Activated naive CD8-positive, alpha-beta T cell (primary cell): ENCODE data around the gene MSH3.

Source experiments
- H3K27ac Mint-ChIP-seq: one replicate; pipeline ENCODE4 v1.8.0; 2021; ENCODE audit warnings: mixed read lengths
- H3K27me3 Mint-ChIP-seq: one replicate; pipeline ENCODE4 v1.8.0; 2021; ENCODE audit warnings: mixed read lengths
- H3K36me3 Mint-ChIP-seq: one replicate; pipeline ENCODE4 v1.8.0; 2021; ENCODE audit warnings: mixed read lengths
- H3K4me1 Mint-ChIP-seq: one replicate; pipeline ENCODE4 v1.8.0; 2021; ENCODE audit warnings: low read depth, mixed read lengths
- H3K4me3 Mint-ChIP-seq: one replicate; pipeline ENCODE4 v1.8.0; 2021; ENCODE audit warnings: mild to moderate bottlenecking, mixed read lengths
- H3K9me3 Mint-ChIP-seq: one replicate; pipeline ENCODE4 v1.8.0; 2021; ENCODE audit warnings: low read depth, mixed read lengths

The MSH3 gene

GRCh38 chr5:80676706-80677105 is 22.3 kb downstream of the MSH3 start:
- Mint-ChIP-seq H3K4me3 (no peak overlapping the region), H3K36me3 (peaks cover 19% of the 10 kb centered on the region), H3K27me3 (no peaks in the 10 kb centered on the region), H3K27ac (no peak overlapping the region), H3K4me1 (no peaks in the 10 kb centered on the region), H3K9me3 (no peaks in the 10 kb centered on the region)

GRCh38 chr5:80686757-80687156 is 32.3 kb downstream of the MSH3 start:
- Mint-ChIP-seq H3K27ac (no peak overlapping the region), H3K27me3 (no peaks in the 10 kb centered on the region), H3K4me1 (peaks cover 10% of the 10 kb centered on the region), H3K4me3 (no peak overlapping the region), H3K36me3 (peaks cover 7% of the 10 kb centered on the region), H3K9me3 (no peaks in the 10 kb centered on the region)

- peaks cover 10% of the 10 kb centered on the region for H3K4me1 Mint-ChIP-seq
- H3K36me3 Mint-ChIP-seq: peaks cover 4% of the 10 kb centered on the region
- H3K4me3 Mint-ChIP-seq: no peak overlapping the region
- no peaks in the 10 kb centered on the region for H3K27me3 Mint-ChIP-seq
- H3K9me3 Mint-ChIP-seq: no peaks in the 10 kb centered on the region
- peak overlapping the region; percentile 29 for H3K27ac Mint-ChIP-seq
Measured at GRCh38 chr5:80688648-80689420, 34.4 kb downstream of the MSH3 start.

- H3K36me3 Mint-ChIP-seq: peaks cover 6% of the 10 kb centered on the region
- no peak overlapping the region for H3K27ac Mint-ChIP-seq
- H3K27me3 Mint-ChIP-seq: no peaks in the 10 kb centered on the region
- H3K4me1 Mint-ChIP-seq: peaks cover 12% of the 10 kb centered on the region
- no peaks in the 10 kb centered on the region for H3K9me3 Mint-ChIP-seq
- H3K4me3 Mint-ChIP-seq: no peak overlapping the region
Measured at GRCh38 chr5:80689627-80690026, 35.2 kb downstream of the MSH3 start.

- no peaks in the 10 kb centered on the region for H3K27me3 Mint-ChIP-seq
- H3K4me3 Mint-ChIP-seq: no peak overlapping the region
- peaks cover 10% of the 10 kb centered on the region for H3K4me1 Mint-ChIP-seq
- no peak overlapping the region for H3K27ac Mint-ChIP-seq
- H3K36me3 Mint-ChIP-seq: peaks cover 14% of the 10 kb centered on the region
- no peaks in the 10 kb centered on the region for H3K9me3 Mint-ChIP-seq
Measured at GRCh38 chr5:80695666-80696065, 41.2 kb downstream of the MSH3 start.

GRCh38 chr5:80696450-80696849 is 42.0 kb downstream of the MSH3 start:
- H3K9me3 Mint-ChIP-seq: no peaks in the 10 kb centered on the region
- peaks cover 11% of the 10 kb centered on the region for H3K4me1 Mint-ChIP-seq
- H3K27me3 Mint-ChIP-seq: no peaks in the 10 kb centered on the region
- H3K4me3 Mint-ChIP-seq: no peak overlapping the region
- no peak overlapping the region for H3K27ac Mint-ChIP-seq
- peaks cover 15% of the 10 kb centered on the region for H3K36me3 Mint-ChIP-seq

- H3K27me3 Mint-ChIP-seq: no peaks in the 10 kb centered on the region
- no peak overlapping the region for H3K27ac Mint-ChIP-seq
- no peak overlapping the region for H3K4me3 Mint-ChIP-seq
Measured at GRCh38 chr5:80697100-80697499, 42.6 kb downstream of the MSH3 start.

GRCh38 chr5:80698369-80698768 is 43.9 kb downstream of the MSH3 start:
- H3K27ac Mint-ChIP-seq: no peak overlapping the region
- H3K36me3 Mint-ChIP-seq: peaks cover 20% of the 10 kb centered on the region
- H3K27me3 Mint-ChIP-seq: no peaks in the 10 kb centered on the region
- H3K4me1 Mint-ChIP-seq: peaks cover 13% of the 10 kb centered on the region
- H3K9me3 Mint-ChIP-seq: no peaks in the 10 kb centered on the region
- no peak overlapping the region for H3K4me3 Mint-ChIP-seq

More at GRCh38 chr5:80697100-80697499, 42.6 kb downstream of the MSH3 start:
- H3K36me3 Mint-ChIP-seq: peaks cover 19% of the 10 kb centered on the region
- peaks cover 12% of the 10 kb centered on the region for H3K4me1 Mint-ChIP-seq
- no peaks in the 10 kb centered on the region for H3K9me3 Mint-ChIP-seq

- Mint-ChIP-seq H3K4me3 (no peak overlapping the region), H3K4me1 (peaks cover 17% of the 10 kb centered on the region), H3K36me3 (peaks cover 15% of the 10 kb centered on the region), H3K27me3 (no peaks in the 10 kb centered on the region), H3K27ac (no peak overlapping the region), H3K9me3 (no peaks in the 10 kb centered on the region)
Measured at GRCh38 chr5:80701597-80701996, 47.1 kb downstream of the MSH3 start.

- Mint-ChIP-seq H3K4me1 (peaks cover 17% of the 10 kb centered on the region), H3K27me3 (no peaks in the 10 kb centered on the region), H3K4me3 (no peak overlapping the region), H3K9me3 (no peaks in the 10 kb centered on the region), H3K36me3 (peaks cover 12% of the 10 kb centered on the region), H3K27ac (no peak overlapping the region)
Measured at GRCh38 chr5:80703291-80703690, 48.8 kb downstream of the MSH3 start.

- no peak overlapping the region for H3K4me3 Mint-ChIP-seq
- H3K27me3 Mint-ChIP-seq: no peaks in the 10 kb centered on the region
- H3K27ac Mint-ChIP-seq: no peak overlapping the region
- H3K4me1 Mint-ChIP-seq: peaks cover 17% of the 10 kb centered on the region
- H3K9me3 Mint-ChIP-seq: no peaks in the 10 kb centered on the region
- peaks cover 11% of the 10 kb centered on the region for H3K36me3 Mint-ChIP-seq
Measured at GRCh38 chr5:80703747-80704146, 49.3 kb downstream of the MSH3 start.

GRCh38 chr5:80704221-80704620 is 49.8 kb downstream of the MSH3 start:
- H3K9me3 Mint-ChIP-seq: no peaks in the 10 kb centered on the region
- no peak overlapping the region for H3K27ac Mint-ChIP-seq
- no peaks in the 10 kb centered on the region for H3K27me3 Mint-ChIP-seq
- H3K4me1 Mint-ChIP-seq: peaks cover 17% of the 10 kb centered on the region
- H3K36me3 Mint-ChIP-seq: peaks cover 11% of the 10 kb centered on the region
- H3K4me3 Mint-ChIP-seq: no peak overlapping the region

- Mint-ChIP-seq H3K27ac (no peak overlapping the region), H3K9me3 (no peaks in the 10 kb centered on the region), H3K36me3 (peaks cover 15% of the 10 kb centered on the region), H3K27me3 (no peaks in the 10 kb centered on the region), H3K4me3 (no peak overlapping the region), H3K4me1 (peaks cover 22% of the 10 kb centered on the region)
Measured at GRCh38 chr5:80705216-80705769, 50.8 kb downstream of the MSH3 start.

GRCh38 chr5:80705801-80706200 is 51.3 kb downstream of the MSH3 start:
- Mint-ChIP-seq H3K4me1 (peaks cover 26% of the 10 kb centered on the region), H3K4me3 (no peak overlapping the region), H3K27me3 (no peaks in the 10 kb centered on the region), H3K27ac (no peak overlapping the region), H3K9me3 (no peaks in the 10 kb centered on the region), H3K36me3 (peaks cover 15% of the 10 kb centered on the region)

- Mint-ChIP-seq H3K27ac (no peak overlapping the region), H3K4me3 (no peak overlapping the region), H3K27me3 (no peaks in the 10 kb centered on the region), H3K4me1 (peaks cover 27% of the 10 kb centered on the region), H3K9me3 (no peaks in the 10 kb centered on the region), H3K36me3 (peaks cover 11% of the 10 kb centered on the region)
Measured at GRCh38 chr5:80706835-80707447, 52.5 kb downstream of the MSH3 start.
